ENCODE data around the gene C15orf62.

- TF ChIP-seq ZIC2 (tag by site-specific recombination; IDR thresholded peaks at IDR 0.05) (no peak), ZNF24 (tag by site-specific recombination; IDR thresholded peaks at IDR 0.05) (no peak), AEBP2 (tag by site-specific recombination; IDR thresholded peaks at IDR 0.05; ENCODE audit: borderline replicate concordance) (no peak), CTCF (tag by site-specific recombination; IDR thresholded peaks at IDR 0.05) (no peak), GLI4 (tag by site-specific recombination; IDR thresholded peaks at IDR 0.05) (no peak), ZNF518A (tag by site-specific recombination; conservative IDR thresholded peaks at IDR 0.05; ENCODE audit: low read depth) (no peak), ZNF335 (tag by site-specific recombination; conservative IDR thresholded peaks at IDR 0.05) (no peak), ZBTB7A (tag by site-specific recombination; IDR thresholded peaks at IDR 0.05; ENCODE audit: low read depth) (no peak), ZNF398 (tag by site-specific recombination; IDR thresholded peaks at IDR 0.05) (no peak), ZNF10 (tag by site-specific recombination; IDR thresholded peaks at IDR 0.05) (no peak), ZBTB49 (tag by site-specific recombination; IDR thresholded peaks at IDR 0.05; ENCODE audit: low read depth) (no peak), REST (tag by site-specific recombination; IDR thresholded peaks at IDR 0.05) (no peak), ZNF449 (tag by site-specific recombination; IDR thresholded peaks at IDR 0.05) (no peak)
Measured at GRCh38 chr15:40744815-40745152, 25.0 kb upstream of the C15orf62 start.

Data from HEK293 (cell line).